ENCODE measurements around the gene NPPC.
"Not testable (repeated sequence)": the region's sequence is repeated elsewhere in the genome, so short reads cannot be mapped to it uniquely, and the experiment has no call there.

Gene NPPC, protein sequence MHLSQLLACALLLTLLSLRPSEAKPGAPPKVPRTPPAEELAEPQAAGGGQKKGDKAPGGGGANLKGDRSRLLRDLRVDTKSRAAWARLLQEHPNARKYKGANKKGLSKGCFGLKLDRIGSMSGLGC

GRCh38 chr2:231926180-231926741 is at the start of gene NPPC:
TSS of gene NPPC (minus strand) at chr2:231926396. CDS start at chr2:231926249, 147 bp downstream.
- no peaks in the 10 kb centered on the region for H3K9me3 Mint-ChIP-seq
- H3K27me3 Mint-ChIP-seq = peaks cover 43% of the 10 kb centered on the region
- peaks cover 9% of the 10 kb centered on the region for H3K4me1 Mint-ChIP-seq (ENCODE audit: low read depth)
- no peak within 1 kb of the TSS for H3K27ac Mint-ChIP-seq
- H3K4me3 Mint-ChIP-seq = peak within 1 kb of the TSS; percentile 67
- H3K36me3 Mint-ChIP-seq (ENCODE audit: low read depth) = no peaks in the 10 kb centered on the region

GRCh38 chr2:231975001-231975400 is 48.8 kb upstream of the NPPC start:
- H3K36me3 Mint-ChIP-seq (ENCODE audit: low read depth) = peaks cover 12% of the 10 kb centered on the region
- no peak overlapping the region for H3K27ac Mint-ChIP-seq
- H3K9me3 Mint-ChIP-seq = no peaks in the 10 kb centered on the region

GRCh38 chr2:231970461-231970860 is 44.3 kb upstream of the NPPC start:
- no peaks in the 10 kb centered on the region for H3K27me3 Mint-ChIP-seq
- H3K27ac Mint-ChIP-seq = no peak overlapping the region
- peaks cover 19% of the 10 kb centered on the region for H3K4me1 Mint-ChIP-seq (ENCODE audit: low read depth)

More at GRCh38 chr2:231975001-231975400, 48.8 kb upstream of the NPPC start:
- Mint-ChIP-seq H3K27me3 (no peaks in the 10 kb centered on the region), H3K4me1 (ENCODE audit: low read depth) (peaks cover 4% of the 10 kb centered on the region), H3K4me3 (no peak overlapping the region)

DNA sequence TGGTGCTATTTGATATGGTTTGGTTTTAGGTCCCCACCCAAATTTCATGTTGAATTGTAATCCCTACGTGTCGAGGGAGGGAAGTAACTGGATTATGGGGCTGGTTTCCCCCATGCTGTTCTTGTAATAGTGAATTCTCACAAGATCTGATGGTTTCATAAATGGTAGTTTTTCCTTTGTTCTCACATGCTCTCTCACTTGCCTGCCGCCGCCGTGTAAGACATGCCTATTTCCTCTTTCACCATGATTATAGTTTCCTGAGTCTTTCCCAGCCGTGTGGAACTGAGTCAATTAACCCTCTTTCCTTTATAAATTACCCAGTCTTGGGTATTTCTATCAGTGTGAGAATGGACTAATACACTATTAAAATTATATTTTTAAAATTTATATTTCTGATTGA is 42.6 kb upstream of the NPPC start:
- Mint-ChIP-seq H3K27ac (no peak overlapping the region), H3K27me3 (no peaks in the 10 kb centered on the region), H3K9me3 (peaks cover 9% of the 10 kb centered on the region), H3K4me3 (no peak overlapping the region), H3K4me1 (ENCODE audit: low read depth) (peaks cover 35% of the 10 kb centered on the region), H3K36me3 (ENCODE audit: low read depth) (peaks cover 31% of the 10 kb centered on the region)

More at GRCh38 chr2:231970461-231970860, 44.3 kb upstream of the NPPC start:
- H3K9me3 Mint-ChIP-seq = peaks cover 9% of the 10 kb centered on the region
- peaks cover 29% of the 10 kb centered on the region for H3K36me3 Mint-ChIP-seq (ENCODE audit: low read depth)
- no peak overlapping the region for H3K4me3 Mint-ChIP-seq

- Mint-ChIP-seq H3K4me1 (ENCODE audit: low read depth) (peaks cover 52% of the 10 kb centered on the region), H3K9me3 (peaks cover 9% of the 10 kb centered on the region), H3K36me3 (ENCODE audit: low read depth) (peaks cover 25% of the 10 kb centered on the region), H3K27me3 (no peaks in the 10 kb centered on the region), H3K27ac (peak overlapping the region; percentile 57), H3K4me3 (no peak overlapping the region)
Observed at GRCh38 chr2:231966886-231967285, 40.7 kb upstream of the NPPC start.

DNA sequence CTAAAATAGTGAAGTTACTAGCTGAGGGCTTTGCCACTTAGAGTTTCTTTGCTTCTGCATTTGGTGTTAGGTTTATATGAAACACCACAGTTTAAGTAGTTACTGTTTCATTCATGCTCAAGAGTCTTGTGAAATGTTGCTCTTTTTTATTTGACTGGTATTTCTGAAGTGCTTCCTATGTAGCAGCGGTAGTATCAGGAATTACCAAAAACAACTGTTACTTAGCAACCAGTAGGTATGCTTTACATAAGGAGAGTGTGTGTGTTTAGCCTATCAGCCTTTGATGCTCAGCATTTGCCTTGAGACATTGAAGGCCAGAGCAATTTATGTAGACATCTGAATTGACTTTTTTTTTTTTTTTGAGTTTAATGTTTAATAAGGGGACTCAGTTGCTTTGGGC is 38.9 kb upstream of the NPPC start:
- H3K36me3 Mint-ChIP-seq (ENCODE audit: low read depth) = peaks cover 25% of the 10 kb centered on the region
- H3K9me3 Mint-ChIP-seq = peaks cover 9% of the 10 kb centered on the region
- H3K27me3 Mint-ChIP-seq = no peaks in the 10 kb centered on the region
- H3K27ac Mint-ChIP-seq = no peak overlapping the region
- H3K4me1 Mint-ChIP-seq (ENCODE audit: low read depth) = peaks cover 61% of the 10 kb centered on the region
- peak overlapping the region; percentile 25 for H3K4me3 Mint-ChIP-seq

- peaks cover 5% of the 10 kb centered on the region for H3K36me3 Mint-ChIP-seq (ENCODE audit: low read depth)
Observed at GRCh38 chr2:231961349-231962166, 35.4 kb upstream of the NPPC start, which contains the start of gene DIS3L2. TSS of gene DIS3L2 (plus strand) at chr2:231961713. CDS start at chr2:232014928, 53,215 bp downstream.

GRCh38 chr2:231960810-231961348 is 34.7 kb upstream of the NPPC start:
- H3K9me3 Mint-ChIP-seq = no peaks in the 10 kb centered on the region
- peaks cover 6% of the 10 kb centered on the region for H3K27me3 Mint-ChIP-seq
- peak overlapping the region; percentile 87 for H3K4me3 Mint-ChIP-seq
- peaks cover 47% of the 10 kb centered on the region for H3K4me1 Mint-ChIP-seq (ENCODE audit: low read depth)
- H3K36me3 Mint-ChIP-seq (ENCODE audit: low read depth) = peaks cover 5% of the 10 kb centered on the region
- H3K27ac Mint-ChIP-seq = peak overlapping the region; percentile 92

More at GRCh38 chr2:231961349-231962166, 35.4 kb upstream of the NPPC start, which contains the start of gene DIS3L2:
- Mint-ChIP-seq H3K27me3 (no peaks in the 10 kb centered on the region), H3K9me3 (no peaks in the 10 kb centered on the region), H3K4me1 (ENCODE audit: low read depth) (peaks cover 48% of the 10 kb centered on the region), H3K27ac (peak within 1 kb of the TSS; percentile 92), H3K4me3 (peak within 1 kb of the TSS; percentile 87)

DNA sequence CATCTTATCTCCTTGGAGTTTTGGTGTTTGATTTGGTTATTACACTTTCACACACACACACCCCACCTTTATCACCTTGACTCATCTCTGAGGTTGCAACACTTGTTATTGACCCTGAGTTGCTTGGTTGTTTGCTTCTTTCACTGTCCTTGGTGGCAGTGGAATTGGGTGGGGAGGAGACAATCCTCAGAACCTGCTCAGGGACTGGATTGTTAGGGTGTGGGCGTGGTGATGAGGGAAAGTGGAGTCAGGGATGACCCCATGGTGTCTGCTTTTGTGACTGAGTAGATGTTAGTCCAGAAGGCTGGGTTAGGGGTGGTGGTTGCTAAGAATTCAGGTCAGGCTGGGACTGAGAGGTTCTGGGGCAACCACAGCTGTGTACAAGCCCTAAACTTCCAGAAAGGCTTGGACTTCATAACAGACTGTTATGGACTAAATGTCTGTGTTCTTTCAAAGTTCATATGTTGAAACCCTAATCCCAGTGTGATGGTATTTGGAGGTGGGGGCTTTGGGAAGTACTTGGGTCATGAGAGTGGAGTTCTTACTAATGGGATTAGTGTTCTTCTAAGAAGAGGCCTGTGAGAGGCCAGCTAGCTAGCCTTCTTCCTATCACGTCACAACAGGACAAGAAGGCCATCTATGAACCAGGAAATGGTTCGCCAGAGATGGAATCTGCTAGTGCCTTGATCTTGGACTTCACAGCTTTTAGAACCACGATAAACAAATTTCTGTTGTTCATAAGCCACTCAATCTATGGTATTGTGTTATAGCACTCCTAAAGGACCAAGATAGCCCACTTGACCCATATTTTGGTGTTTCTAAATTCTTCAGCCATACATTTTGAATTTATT is 31.9 kb upstream of the NPPC start:
- peaks cover 19% of the 10 kb centered on the region for H3K4me1 Mint-ChIP-seq (ENCODE audit: low read depth)
- no peaks in the 10 kb centered on the region for H3K9me3 Mint-ChIP-seq
- no peak overlapping the region for H3K4me3 Mint-ChIP-seq
- H3K27me3 Mint-ChIP-seq = peaks cover 19% of the 10 kb centered on the region
- no peak overlapping the region for H3K27ac Mint-ChIP-seq
- H3K36me3 Mint-ChIP-seq (ENCODE audit: low read depth) = no peaks in the 10 kb centered on the region

GRCh38 chr2:231955758-231956472 is 29.7 kb upstream of the NPPC start:
- peaks cover 5% of the 10 kb centered on the region for H3K4me1 Mint-ChIP-seq (ENCODE audit: low read depth)
- H3K27me3 Mint-ChIP-seq = peaks cover 27% of the 10 kb centered on the region
- H3K36me3 Mint-ChIP-seq (ENCODE audit: low read depth) = no peaks in the 10 kb centered on the region
- no peak overlapping the region for H3K27ac Mint-ChIP-seq
- no peak overlapping the region for H3K4me3 Mint-ChIP-seq
- H3K9me3 Mint-ChIP-seq = no peaks in the 10 kb centered on the region

DNA sequence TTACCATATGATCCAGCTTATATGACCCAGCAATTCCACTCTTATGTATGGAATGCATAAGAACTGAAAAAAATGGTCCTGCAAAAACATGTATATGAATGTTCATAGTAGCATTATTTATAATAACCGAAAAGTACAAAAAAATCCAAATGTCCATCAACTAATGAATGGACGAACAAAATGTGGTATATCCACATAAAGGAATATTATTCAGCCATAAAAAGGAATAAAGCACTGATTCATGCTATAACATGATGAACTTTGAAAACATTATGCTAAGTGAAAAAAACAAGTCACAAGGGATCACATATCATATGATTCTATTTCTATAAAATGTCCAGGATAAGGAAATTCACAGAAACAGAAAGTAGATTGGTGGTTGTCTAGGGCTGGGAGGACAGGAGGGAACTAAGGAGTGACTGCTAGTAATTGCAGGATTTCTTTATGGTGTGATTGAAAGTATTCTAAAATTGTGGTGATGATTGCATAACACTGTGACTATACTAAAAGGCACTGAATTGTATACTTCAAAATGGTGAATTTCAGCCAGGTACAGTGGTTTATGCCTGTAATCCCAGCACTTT is 25.3 kb upstream of the NPPC start:
- H3K4me3 Mint-ChIP-seq = no peak overlapping the region
- peaks cover 31% of the 10 kb centered on the region for H3K27me3 Mint-ChIP-seq
- H3K27ac Mint-ChIP-seq = no peak overlapping the region
- no peaks in the 10 kb centered on the region for H3K4me1 Mint-ChIP-seq (ENCODE audit: low read depth)
- no peaks in the 10 kb centered on the region for H3K36me3 Mint-ChIP-seq (ENCODE audit: low read depth)
- no peaks in the 10 kb centered on the region for H3K9me3 Mint-ChIP-seq

DNA sequence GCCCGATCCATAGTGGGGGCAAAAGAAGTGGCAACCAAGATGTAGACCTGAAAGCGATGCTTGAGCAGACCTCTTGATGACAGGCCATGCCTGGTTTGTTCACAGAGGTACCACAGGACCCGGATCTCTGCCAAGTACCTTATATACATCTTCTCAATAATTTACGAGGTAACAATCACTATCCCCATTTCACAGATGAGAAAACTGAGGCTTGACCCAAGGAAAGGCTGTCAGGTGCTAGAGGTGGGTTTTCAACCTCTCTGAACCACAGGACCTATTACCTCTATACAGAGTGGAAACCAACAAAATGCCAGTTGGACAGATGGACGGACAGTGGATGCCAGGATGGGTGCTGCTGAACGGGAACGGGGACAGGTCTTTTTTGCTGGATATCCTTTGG is 21.5 kb upstream of the NPPC start:
- Mint-ChIP-seq H3K9me3 (no peaks in the 10 kb centered on the region), H3K27ac (no peak overlapping the region), H3K36me3 (ENCODE audit: low read depth) (no peaks in the 10 kb centered on the region), H3K4me3 (no peak overlapping the region), H3K27me3 (peaks cover 14% of the 10 kb centered on the region), H3K4me1 (ENCODE audit: low read depth) (no peaks in the 10 kb centered on the region)

GRCh38 chr2:231947112-231947511 is 20.9 kb upstream of the NPPC start:
- not testable (repeated sequence) for H3K36me3 Mint-ChIP-seq (ENCODE audit: low read depth); H3K4me3 Mint-ChIP-seq; H3K9me3 Mint-ChIP-seq; H3K27ac Mint-ChIP-seq; H3K4me1 Mint-ChIP-seq (ENCODE audit: low read depth)
- peaks cover 14% of the 10 kb centered on the region for H3K27me3 Mint-ChIP-seq
